HFF-Myc (cell line): ENCODE results near the gene BID.

Experiments used
- DNase-seq: peaks from one replicate; pipeline ENCODE4 v3.0.0-alpha.2; 2011; ENCODE audit warnings: low read depth; ENCODE audit errors: extremely low read depth
- H3K4me3 ChIP-seq: replicated peaks from 2 replicates; pipeline ENCODE4 v1.5.1; 2011; ENCODE audit warnings: low read depth, mild to moderate bottlenecking, control low read depth, low read length
- CTCF ChIP-seq: IDR thresholded peaks from 2 replicates; pipeline ENCODE4 v1.5.1; 2012; ENCODE audit warnings: mild to moderate bottlenecking, low read depth, low read length, control low read depth; ENCODE audit errors: missing control alignments

The BID gene

GRCh38 chr22:17811119-17811518 is 36.9 kb upstream of the BID start:
- no peak for DNase-seq
- H3K4me3 ChIP-seq = no peak overlapping the region
- TF ChIP-seq CTCF = no peak

- DNase-seq = no peak
- TF ChIP-seq CTCF = no peak
- no peak overlapping the region for H3K4me3 ChIP-seq
Measured at GRCh38 chr22:17810570-17811116, 36.4 kb upstream of the BID start.

- TF ChIP-seq CTCF = no peak
- DNase-seq = no peak
- no peak overlapping the region for H3K4me3 ChIP-seq
Measured at GRCh38 chr22:17808693-17809403, 34.6 kb upstream of the BID start.

- DNase-seq = no peak
- no peak overlapping the region for H3K4me3 ChIP-seq
- no peak for TF ChIP-seq CTCF
Measured at GRCh38 chr22:17807578-17808410, 33.5 kb upstream of the BID start.

- no peak for DNase-seq
- TF ChIP-seq CTCF = no peak
- H3K4me3 ChIP-seq = no peak overlapping the region
Measured at GRCh38 chr22:17807086-17807485, 32.8 kb upstream of the BID start.

GRCh38 chr22:17806437-17806836 is 32.2 kb upstream of the BID start:
- no peak for DNase-seq
- no peak for TF ChIP-seq CTCF
- H3K4me3 ChIP-seq = no peak overlapping the region
